Measurements from ENCODE around the gene PLCL2.

DNA sequence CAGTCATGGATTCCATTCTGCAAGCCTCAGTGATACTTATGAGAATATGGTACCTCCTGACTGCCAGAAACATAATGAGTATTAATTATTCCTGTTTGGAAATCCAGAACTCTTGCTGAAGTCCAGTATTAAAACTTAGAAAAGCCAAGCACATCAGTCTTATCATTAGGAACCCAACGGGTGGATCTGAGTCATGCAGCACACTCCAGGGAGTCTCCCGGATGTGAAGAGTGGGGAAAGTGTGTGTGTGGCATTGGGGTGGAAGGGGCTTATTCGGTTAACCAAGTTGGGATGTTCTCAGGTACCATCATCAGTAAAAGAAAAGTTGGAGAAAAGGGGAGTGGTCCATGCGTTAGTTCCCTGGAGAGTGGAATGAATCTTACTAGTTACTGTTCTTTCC, 181.1 kb downstream of the PLCL2 start:
- TF ChIP-seq, protein P1, sequence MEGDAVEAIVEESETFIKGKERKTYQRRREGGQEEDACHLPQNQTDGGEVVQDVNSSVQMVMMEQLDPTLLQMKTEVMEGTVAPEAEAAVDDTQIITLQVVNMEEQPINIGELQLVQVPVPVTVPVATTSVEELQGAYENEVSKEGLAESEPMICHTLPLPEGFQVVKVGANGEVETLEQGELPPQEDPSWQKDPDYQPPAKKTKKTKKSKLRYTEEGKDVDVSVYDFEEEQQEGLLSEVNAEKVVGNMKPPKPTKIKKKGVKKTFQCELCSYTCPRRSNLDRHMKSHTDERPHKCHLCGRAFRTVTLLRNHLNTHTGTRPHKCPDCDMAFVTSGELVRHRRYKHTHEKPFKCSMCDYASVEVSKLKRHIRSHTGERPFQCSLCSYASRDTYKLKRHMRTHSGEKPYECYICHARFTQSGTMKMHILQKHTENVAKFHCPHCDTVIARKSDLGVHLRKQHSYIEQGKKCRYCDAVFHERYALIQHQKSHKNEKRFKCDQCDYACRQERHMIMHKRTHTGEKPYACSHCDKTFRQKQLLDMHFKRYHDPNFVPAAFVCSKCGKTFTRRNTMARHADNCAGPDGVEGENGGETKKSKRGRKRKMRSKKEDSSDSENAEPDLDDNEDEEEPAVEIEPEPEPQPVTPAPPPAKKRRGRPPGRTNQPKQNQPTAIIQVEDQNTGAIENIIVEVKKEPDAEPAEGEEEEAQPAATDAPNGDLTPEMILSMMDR (IDR thresholded peaks at IDR 0.05), result no peak
- TF ChIP-seq EZH2phosphoT487 (IDR thresholded peaks at IDR 0.05) (no peak), EZH2 (IDR thresholded peaks at IDR 0.05) (no peak)
